DND-41 (cell line): Measurements from ENCODE around the gene SNTA1.
"Not testable (repeated sequence)": the region's sequence is repeated elsewhere in the genome, so short reads cannot be mapped to it uniquely, and the experiment has no call there.

ENCODE experiments used
- ATAC-seq: fragments of 200-7000 bp; cut with Tn5 transposase; 3 replicates; pipeline ENCODE4 v1.9.1; 2021; ENCODE audit warnings: low read depth; ENCODE audit not compliant: insufficient read depth
- DNase-seq: peaks from one replicate; pipeline ENCODE4 v3.0.0-alpha.2; 2020
- H2AFZ ChIP-seq: 2 replicates; pipeline ENCODE4 v1.6.0; 2012; ENCODE audit warnings: low read depth, low read length
- H3K27ac ChIP-seq: 2 replicates; pipeline ENCODE4 v1.5.1; 2012; ENCODE audit warnings: low read length, inconsistent platforms
- H3K27me3 ChIP-seq: fragments of 200-600 bp; sonication (generic); 2 replicates; pipeline ENCODE4 v1.6.0; 2012; ENCODE audit warnings: low read length, mild to moderate bottlenecking, inconsistent platforms; ENCODE audit not compliant: insufficient read depth, poor library complexity
- H3K36me3 ChIP-seq: 2 replicates; pipeline ENCODE4 v1.5.1; 2012; ENCODE audit warnings: low read length, inconsistent platforms; ENCODE audit not compliant: insufficient read depth
- H3K4me1 ChIP-seq: 2 replicates; pipeline ENCODE4 v1.5.1; 2012; ENCODE audit warnings: mild to moderate bottlenecking, low read length; ENCODE audit not compliant: insufficient read depth
- H3K4me2 ChIP-seq: 2 replicates; pipeline ENCODE4 v1.6.0; 2012; ENCODE audit warnings: mild to moderate bottlenecking, moderate library complexity, low read length, inconsistent platforms; ENCODE audit not compliant: insufficient read depth
- H3K4me3 ChIP-seq, 2 experiments: fragments of 200-600 bp in 1 of 2; shearing (Covaris generic) in 1 of 2; 2 replicates each; pipeline ENCODE4 v1.5.1; 2012 to 2016; ENCODE audit warnings: inconsistent platforms in 2 of 2, low read length in 2 of 2, mild to moderate bottlenecking in 2 of 2, low read depth in 1 of 2, moderate library complexity in 1 of 2
- H3K79me2 ChIP-seq: 2 replicates; pipeline ENCODE4 v1.6.0; 2012; ENCODE audit warnings: low read length, inconsistent platforms; ENCODE audit not compliant: insufficient read depth
- H3K9ac ChIP-seq: 2 replicates; pipeline ENCODE4 v1.6.0; 2012; ENCODE audit warnings: low read depth, mild to moderate bottlenecking, inconsistent platforms, low read length, moderate library complexity
- H3K9me3 ChIP-seq: 2 replicates; pipeline ENCODE4 v1.5.1; 2012; ENCODE audit warnings: low read length, moderate library complexity, mild to moderate bottlenecking, inconsistent platforms; ENCODE audit not compliant: insufficient read depth, severe bottlenecking
- H4K20me1 ChIP-seq: 2 replicates; pipeline ENCODE4 v1.6.0; 2012; ENCODE audit warnings: low read length; ENCODE audit not compliant: insufficient read depth
- CTCF ChIP-seq: IDR thresholded peaks from 2 replicates; pipeline ENCODE4 v1.5.1; 2012; ENCODE audit warnings: borderline replicate concordance, low read length, moderate library complexity, mild to moderate bottlenecking; ENCODE audit not compliant: poor library complexity, severe bottlenecking; ENCODE audit errors: extremely low read depth
- EZH2 ChIP-seq: IDR thresholded peaks from 3 replicates; pipeline ENCODE4 v1.6.1; 2012; ENCODE audit warnings: borderline replicate concordance, low read depth, mild to moderate bottlenecking, moderate library complexity, low read length, inconsistent platforms; ENCODE audit not compliant: severe bottlenecking

The SNTA1 gene

GRCh38 chr20:33489495-33490022 lies 46.0 kb upstream of the SNTA1 start:
- peaks cover 42% of the 10 kb centered on the region for H3K79me2 ChIP-seq
- peaks cover 26% of the 10 kb centered on the region for H3K4me1 ChIP-seq
- peak overlapping the region; percentile 35 to 74; a peak in 3 of 4 replicates for H3K4me3 ChIP-seq
- H3K4me2 ChIP-seq, result peak overlapping the region; percentile 75
- ATAC-seq (peak; percentile 92), DNase-seq (peak; percentile 100)
- H3K9ac ChIP-seq, result peak overlapping the region; percentile 74
- H3K27me3 ChIP-seq, result no peaks in the 10 kb centered on the region
- H2AFZ ChIP-seq, result peak overlapping the region; percentile 89
- H4K20me1 ChIP-seq, result peaks cover 3% of the 10 kb centered on the region; the same call in 1 of the 2 replicates
- H3K27ac ChIP-seq, result peak overlapping the region; percentile 84
- TF ChIP-seq EZH2 (no peak), CTCF (no peak)
- no peaks in the 10 kb centered on the region for H3K9me3 ChIP-seq
- peaks cover 7% of the 10 kb centered on the region; the same call in 1 of the 2 replicates for H3K36me3 ChIP-seq

- Histone ChIP-seq H3K27ac (peak overlapping the region; percentile 84), H3K4me1 (peaks cover 26% of the 10 kb centered on the region)
Measured at GRCh38 chr20:33488661-33489494, 45.3 kb upstream of the SNTA1 start.

GRCh38 chr20:33488201-33488600 lies 44.6 kb upstream of the SNTA1 start:
- no peak overlapping the region for H3K4me3 ChIP-seq
- DNase-seq, result no peak
- H3K79me2 ChIP-seq, result peaks cover 32% of the 10 kb centered on the region
- H3K9me3 ChIP-seq, result no peaks in the 10 kb centered on the region
- H2AFZ ChIP-seq, result no peak overlapping the region; the same call in 1 of the 2 replicates
- no peak for ATAC-seq
- H3K4me2 ChIP-seq, result no peak overlapping the region
- H3K27ac ChIP-seq, result no peak overlapping the region
- peaks cover 1% of the 10 kb centered on the region; the same call in 1 of the 2 replicates for H3K36me3 ChIP-seq
- TF ChIP-seq EZH2 (no peak), CTCF (no peak)
- no peaks in the 10 kb centered on the region for H3K27me3 ChIP-seq
- 0 out of 2 replicates have a peak overlapping the region, but pooled peaks have one; percentile 13 for H3K9ac ChIP-seq
- H3K4me1 ChIP-seq, result peaks cover 26% of the 10 kb centered on the region
- peaks cover 3% of the 10 kb centered on the region; the same call in 1 of the 2 replicates for H4K20me1 ChIP-seq

More at GRCh38 chr20:33488661-33489494, 45.3 kb upstream of the SNTA1 start:
- not testable (repeated sequence) for ATAC-seq, H3K27me3 ChIP-seq, H3K36me3 ChIP-seq, DNase-seq, H4K20me1 ChIP-seq, H3K9me3 ChIP-seq
- Histone ChIP-seq H2AFZ (peak overlapping the region; percentile 89), H3K79me2 (peaks cover 38% of the 10 kb centered on the region), H3K4me3 (peak overlapping the region; percentile 35 to 74; a peak in 3 of 4 replicates), H3K9ac (peak overlapping the region; percentile 74), H3K4me2 (peak overlapping the region; percentile 75)

- H3K4me2 ChIP-seq, H3K27ac ChIP-seq, H3K36me3 ChIP-seq, DNase-seq, H3K4me3 ChIP-seq, H3K4me1 ChIP-seq, H3K27me3 ChIP-seq, H3K9me3 ChIP-seq, H3K9ac ChIP-seq, H4K20me1 ChIP-seq, ATAC-seq, H3K79me2 ChIP-seq: not testable (repeated sequence)
- H2AFZ ChIP-seq, result peak overlapping the region; percentile 7; the same call in 1 of the 2 replicates
Measured at GRCh38 chr20:33483186-33483585, 39.6 kb upstream of the SNTA1 start.
